NCI-H128 (cell line): ENCODE data around the gene MTNR1A.

Experiments
- DNase-seq: peaks from one replicate; lab custom pipeline; 2025; ENCODE audit not compliant: unreplicated experiment; lab: John Stamatoyannopoulos, UW

MTNR1A gene

GRCh38 chr4:186554914-186555827 lies at the start of gene MTNR1A:
TSS of gene MTNR1A (minus strand) at chr4:186555567. CDS start at chr4:186555365, 202 bp downstream.
- no peak for DNase-seq

- no peak for DNase-seq
These were observed 48.9 kb upstream of the MTNR1A start for GRCh38 chr4:186604124-186604807.

- no peak for DNase-seq
These were observed 47.6 kb upstream of the MTNR1A start for GRCh38 chr4:186602978-186603377.

GRCh38 chr4:186599483-186599882 lies 44.1 kb upstream of the MTNR1A start:
- DNase-seq: no peak

GRCh38 chr4:186598686-186599085 lies 43.3 kb upstream of the MTNR1A start:
- no peak for DNase-seq

GRCh38 chr4:186596850-186597390 lies 41.6 kb upstream of the MTNR1A start:
- no peak for DNase-seq

- DNase-seq: no peak
These were observed 41.0 kb upstream of the MTNR1A start for GRCh38 chr4:186596346-186596745.

GRCh38 chr4:186593587-186593973 lies 38.2 kb upstream of the MTNR1A start:
- no peak for DNase-seq

- no peak for DNase-seq
These were observed 37.7 kb upstream of the MTNR1A start for GRCh38 chr4:186592966-186593586.

GRCh38 chr4:186592445-186592844 lies 37.1 kb upstream of the MTNR1A start:
- no peak for DNase-seq

GRCh38 chr4:186591651-186592050 lies 36.3 kb upstream of the MTNR1A start:
- DNase-seq: no peak

- DNase-seq: no peak
These were observed 33.1 kb upstream of the MTNR1A start for GRCh38 chr4:186588503-186588902.

- DNase-seq: no peak
These were observed 32.1 kb upstream of the MTNR1A start for GRCh38 chr4:186587416-186588018.

GRCh38 chr4:186586205-186586604 lies 30.8 kb upstream of the MTNR1A start:
- DNase-seq: no peak

- no peak for DNase-seq
These were observed 29.5 kb upstream of the MTNR1A start for GRCh38 chr4:186584912-186585311.

GRCh38 chr4:186581421-186581820 lies 26.1 kb upstream of the MTNR1A start:
- no peak for DNase-seq

- DNase-seq: no peak
These were observed 25.3 kb upstream of the MTNR1A start for GRCh38 chr4:186580669-186581068.

- DNase-seq: no peak
These were observed 15.0 kb upstream of the MTNR1A start for GRCh38 chr4:186570193-186570996.

GRCh38 chr4:186569533-186570192 lies 14.3 kb upstream of the MTNR1A start:
- DNase-seq: no peak

GRCh38 chr4:186566068-186566467 lies 10.7 kb upstream of the MTNR1A start:
- DNase-seq: no peak
